H9 (cell line): ENCODE results near the gene SEMA3C. TPM values are rescaled to one million over a fixed set of nuclear protein-coding genes. Genes with fewer than 3 reads are reported as not detected.

Source experiments
- DNase-seq: peaks from one replicate; pipeline ENCODE4 v3.0.0-alpha.2; 2017
- H2AFZ ChIP-seq: one replicate; pipeline ENCODE4 v1.6.1; 2013; ENCODE audit warnings: mild to moderate bottlenecking, low read length, control low read depth, moderate library complexity
- H2AK5ac ChIP-seq: 2 replicates; pipeline ENCODE4 v1.6.1; 2013; ENCODE audit warnings: low read length, control low read depth, mixed read lengths; ENCODE audit not compliant: insufficient read length
- H2BK120ac ChIP-seq: one replicate; pipeline ENCODE4 v1.6.1; 2013; ENCODE audit warnings: low read depth, mild to moderate bottlenecking, low read length, control low read depth, inconsistent platforms; ENCODE audit not compliant: poor library complexity, severe bottlenecking
- H2BK12ac ChIP-seq: 2 replicates; pipeline ENCODE4 v1.6.1; 2013; ENCODE audit warnings: low read length, control low read depth, mixed read lengths, low read depth; ENCODE audit not compliant: insufficient read length
- H2BK15ac ChIP-seq: 2 replicates; pipeline ENCODE4 v1.6.1; 2013; ENCODE audit warnings: low read depth, low read length, control low read depth
- H2BK20ac ChIP-seq: one replicate; pipeline ENCODE4 v1.6.1; 2013; ENCODE audit warnings: low read depth, mild to moderate bottlenecking, low read length, control low read depth, inconsistent platforms; ENCODE audit not compliant: poor library complexity, severe bottlenecking
- H2BK5ac ChIP-seq: 2 replicates; pipeline ENCODE4 v1.6.1; 2013; ENCODE audit warnings: low read length, control low read depth, mixed read lengths; ENCODE audit not compliant: insufficient read length
- H3K14ac ChIP-seq: 2 replicates; pipeline ENCODE4 v1.6.1; 2013; ENCODE audit warnings: low read length, control low read depth; ENCODE audit not compliant: insufficient read depth
- H3K18ac ChIP-seq: 2 replicates; pipeline ENCODE4 v1.6.1; 2013; ENCODE audit warnings: low read depth, mild to moderate bottlenecking, mixed read lengths, low read length, control low read depth; ENCODE audit not compliant: insufficient read length
- H3K23ac ChIP-seq: 2 replicates; pipeline ENCODE4 v1.6.1; 2013; ENCODE audit warnings: low read length, control low read depth, mixed read lengths, low read depth; ENCODE audit not compliant: insufficient read length
- H3K23me2 ChIP-seq: 2 replicates; pipeline ENCODE4 v1.6.1; 2013; ENCODE audit warnings: low read depth, mild to moderate bottlenecking, mixed read lengths, low read length, control low read depth; ENCODE audit not compliant: insufficient read length, poor library complexity, severe bottlenecking
- H3K27ac ChIP-seq: 2 replicates; pipeline ENCODE4 v1.5.1; 2013; ENCODE audit warnings: low read length, control low read depth, mixed read lengths, low read depth; ENCODE audit not compliant: insufficient read length
- H3K27me3 ChIP-seq: 2 replicates; pipeline ENCODE4 v1.6.1; 2013; ENCODE audit warnings: low read length, control low read depth, inconsistent platforms; ENCODE audit not compliant: insufficient read depth
- H3K4ac ChIP-seq: 2 replicates; pipeline ENCODE4 v1.6.1; 2013; ENCODE audit warnings: low read depth, mild to moderate bottlenecking, control low read depth, inconsistent platforms, low read length, moderate library complexity
- H3K4me1 ChIP-seq: 2 replicates; pipeline ENCODE4 v1.6.1; 2013; ENCODE audit warnings: low read length, control low read depth, inconsistent platforms; ENCODE audit not compliant: insufficient read depth
- H3K4me2 ChIP-seq: 2 replicates; pipeline ENCODE4 v1.6.1; 2013; ENCODE audit warnings: low read length, control low read depth, mixed read lengths; ENCODE audit not compliant: insufficient read length, insufficient read depth
- H3K56ac ChIP-seq: 2 replicates; pipeline ENCODE4 v1.6.1; 2013; ENCODE audit warnings: low read depth, mild to moderate bottlenecking, mixed read lengths, low read length, control low read depth; ENCODE audit not compliant: insufficient read length
- H3K79me1 ChIP-seq: 2 replicates; pipeline ENCODE4 v1.6.1; 2013; ENCODE audit warnings: low read depth, mild to moderate bottlenecking, moderate library complexity, low read length, control low read depth, inconsistent platforms; ENCODE audit not compliant: insufficient read depth, poor library complexity, severe bottlenecking
- H3K79me2 ChIP-seq: 2 replicates; pipeline ENCODE4 v1.6.1; 2013; ENCODE audit warnings: low read length, control low read depth, inconsistent platforms; ENCODE audit not compliant: insufficient read depth
- H3K9ac ChIP-seq: 2 replicates; pipeline ENCODE4 v1.6.1; 2013; ENCODE audit warnings: low read length, control low read depth, mixed read lengths; ENCODE audit not compliant: insufficient read length; ENCODE audit errors: extremely low read depth
- H3K9me3 ChIP-seq: one replicate; pipeline ENCODE4 v1.6.1; 2013; ENCODE audit warnings: low read depth, low read length, inconsistent platforms; ENCODE audit not compliant: control insufficient read depth
- H3T11ph ChIP-seq: one replicate; pipeline ENCODE4 v1.6.1; 2013; ENCODE audit warnings: mild to moderate bottlenecking, low read length, control low read depth, inconsistent platforms
- H4K20me1 ChIP-seq: one replicate; pipeline ENCODE4 v1.6.1; 2013; ENCODE audit not compliant: control insufficient read depth, insufficient read length, insufficient read depth
- H4K5ac ChIP-seq: 2 replicates; pipeline ENCODE4 v1.6.1; 2013; ENCODE audit warnings: low read depth, mild to moderate bottlenecking, mixed read lengths, low read length, control low read depth; ENCODE audit not compliant: insufficient read length
- H4K8ac ChIP-seq: replicated peaks from 2 replicates; pipeline ENCODE4 v1.6.1; 2013; ENCODE audit warnings: low read length, control low read depth, mixed read lengths, low read depth; ENCODE audit not compliant: insufficient read length
- H4K91ac ChIP-seq: 2 replicates; pipeline ENCODE4 v1.6.1; 2013; ENCODE audit warnings: low read depth, mild to moderate bottlenecking, moderate library complexity, mixed read lengths, low read length, control low read depth; ENCODE audit not compliant: insufficient read length
- H3K27ac Mint-ChIP-seq, 3 experiments: 2 replicates in 2 of 3; 3 replicates in 1 of 3; pipeline ENCODE4 v1.8.0; 2020 to 2021; ENCODE audit warnings: mixed read lengths in 3 of 3, mild to moderate bottlenecking in 1 of 3, moderate library complexity in 1 of 3
- H3K27me3 Mint-ChIP-seq: 2 replicates; pipeline ENCODE4 v1.8.0; 2021; ENCODE audit warnings: low read depth, mild to moderate bottlenecking, moderate library complexity, mixed read lengths
- H3K36me3 Mint-ChIP-seq, 3 experiments: 2 replicates in 2 of 3; 3 replicates in 1 of 3; pipeline ENCODE4 v1.8.0; 2020 to 2021; ENCODE audit warnings: low read depth in 3 of 3, mixed read lengths in 3 of 3; ENCODE audit not compliant: insufficient read depth in 1 of 3
- H3K4me1 Mint-ChIP-seq, 2 experiments: 2 replicates each; pipeline ENCODE4 v1.8.0; 2020; ENCODE audit warnings: mixed read lengths in 2 of 2
- H3K4me3 Mint-ChIP-seq, 2 experiments: 2 replicates in 1 of 2; 3 replicates in 1 of 2; pipeline ENCODE4 v1.8.0; 2020 to 2021; ENCODE audit warnings: mild to moderate bottlenecking in 2 of 2, mixed read lengths in 2 of 2, moderate library complexity in 1 of 2
- H3K9me3 Mint-ChIP-seq, 2 experiments: 2 replicates in 1 of 2; 3 replicates in 1 of 2; pipeline ENCODE4 v1.8.0; 2020; ENCODE audit warnings: mild to moderate bottlenecking in 2 of 2, mixed read lengths in 2 of 2, moderate library complexity in 1 of 2
- WGBS: extraction: QIAGEN DNeasy Blood & Tissue Kit; methylation state at CpG from one replicate; pipeline ENCODE4 v1.1.7; 2013; ENCODE audit warnings: missing lambda C conversion rate, low lambda C conversion rate, mixed read lengths; ENCODE audit not compliant: insufficient read length; ENCODE audit errors: extremely low coverage; 5-methylcytosine and 5-hydroxymethylcytosine counted together
- total RNA-seq: library from RNA; stranded (reverse); gene quantifications from 2 replicates; pipeline ENCODE4 v1.2.1, GENCODE V29; 2021
- TF ChIP-seq, protein P1 (sequence below): fragments of 200-600 bp; sonication (generic); conservative IDR thresholded peaks from 3 replicates; pipeline ENCODE4 v1.8.0; 2021; ENCODE audit warnings: antibody characterized with exemption, mild to moderate bottlenecking

SEMA3C gene
- total RNA-seq, 1 experiment from 2014 or later: 1.6 TPM

DNA sequence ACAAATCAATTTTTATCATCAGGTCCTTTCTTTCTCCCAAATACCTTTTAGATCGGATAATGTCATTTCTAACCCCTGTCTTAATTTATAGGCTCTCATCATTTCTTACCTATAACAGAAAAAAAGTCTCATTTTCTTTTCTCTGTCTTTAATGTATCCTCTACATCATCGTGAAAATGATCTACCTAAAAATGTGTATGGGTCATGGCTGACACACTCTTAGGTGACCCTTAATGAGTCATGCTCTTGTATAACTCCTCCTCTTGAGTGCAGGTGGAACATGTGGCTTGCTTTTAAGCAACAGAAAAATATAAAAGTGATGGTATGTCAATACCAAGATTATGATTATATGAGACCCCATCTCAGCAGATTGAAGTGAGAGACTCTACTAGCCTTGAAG lies 139.4 kb downstream of the SEMA3C start:
- peaks cover 16 to 20% of the 10 kb centered on the region in 2 experiments for H3K4me1 Mint-ChIP-seq
- H3K9me3 Mint-ChIP-seq: no peaks in the 10 kb centered on the region

More for the DNA sequence above, 139.4 kb downstream of the SEMA3C start:
- Histone ChIP-seq H3K4me2 (no peak overlapping the region), H3K4ac (no peak overlapping the region), H3K9me3 (no peaks in the 10 kb centered on the region), H3K79me1 (no peaks in the 10 kb centered on the region), H4K91ac (no peak overlapping the region), H4K8ac (no peak overlapping the region), H3K56ac (no peak overlapping the region), H2BK5ac (no peak overlapping the region), H3K4me1 (no peaks in the 10 kb centered on the region), H2BK120ac (no peak overlapping the region), H3K23ac (no peak overlapping the region), H3K27me3 (no peaks in the 10 kb centered on the region), H2BK20ac (no peak overlapping the region), H3K79me2 (no peaks in the 10 kb centered on the region), H4K20me1 (no peaks in the 10 kb centered on the region), H3K9ac (no peak overlapping the region), H3K18ac (no peak overlapping the region), H3T11ph (no peak overlapping the region), H3K27ac (no peak overlapping the region), H2AK5ac (no peak overlapping the region), H2BK12ac (no peak overlapping the region), H2BK15ac (no peak overlapping the region), H3K14ac (no peak overlapping the region), H2AFZ (no peak overlapping the region), H4K5ac (no peak overlapping the region), H3K23me2 (no peaks in the 10 kb centered on the region)
- no peaks in the 10 kb centered on the region for H3K27me3 Mint-ChIP-seq
- DNase-seq: no peak
- no peak overlapping the region for H3K4me3 Mint-ChIP-seq
- no CpG with 5 or more reads among the region's 2 CpGs for WGBS
- TF ChIP-seq, protein P1, sequence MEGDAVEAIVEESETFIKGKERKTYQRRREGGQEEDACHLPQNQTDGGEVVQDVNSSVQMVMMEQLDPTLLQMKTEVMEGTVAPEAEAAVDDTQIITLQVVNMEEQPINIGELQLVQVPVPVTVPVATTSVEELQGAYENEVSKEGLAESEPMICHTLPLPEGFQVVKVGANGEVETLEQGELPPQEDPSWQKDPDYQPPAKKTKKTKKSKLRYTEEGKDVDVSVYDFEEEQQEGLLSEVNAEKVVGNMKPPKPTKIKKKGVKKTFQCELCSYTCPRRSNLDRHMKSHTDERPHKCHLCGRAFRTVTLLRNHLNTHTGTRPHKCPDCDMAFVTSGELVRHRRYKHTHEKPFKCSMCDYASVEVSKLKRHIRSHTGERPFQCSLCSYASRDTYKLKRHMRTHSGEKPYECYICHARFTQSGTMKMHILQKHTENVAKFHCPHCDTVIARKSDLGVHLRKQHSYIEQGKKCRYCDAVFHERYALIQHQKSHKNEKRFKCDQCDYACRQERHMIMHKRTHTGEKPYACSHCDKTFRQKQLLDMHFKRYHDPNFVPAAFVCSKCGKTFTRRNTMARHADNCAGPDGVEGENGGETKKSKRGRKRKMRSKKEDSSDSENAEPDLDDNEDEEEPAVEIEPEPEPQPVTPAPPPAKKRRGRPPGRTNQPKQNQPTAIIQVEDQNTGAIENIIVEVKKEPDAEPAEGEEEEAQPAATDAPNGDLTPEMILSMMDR: no peak
- no peaks in the 10 kb centered on the region for H3K36me3 Mint-ChIP-seq
- no peak overlapping the region for H3K27ac Mint-ChIP-seq
